H1 (cell line): ENCODE measurements around the gene CDK5RAP2. TPM values are rescaled to one million over a fixed set of nuclear protein-coding genes. Genes with fewer than 3 reads are reported as not detected.

Source experiments
- RBBP5 ChIP-seq: IDR thresholded peaks from 2 replicates; pipeline ENCODE4 v1.7.1; 2012; ENCODE audit warnings: low read depth, mild to moderate bottlenecking, inconsistent platforms, low read length, moderate library complexity, borderline replicate concordance
- polyA plus RNA-seq, 7 experiments: library from polyadenylated mRNA; depleted of rRNA in 3 of 7; stranded (reverse) in 5 of 7; unstranded in 2 of 7; fragments of >200 nt in 5 of 7; fragments of 200-250 nt in 2 of 7; gene quantifications; 1 replicate in 5 of 7; 2 replicates in 1 of 7; 4 replicates in 1 of 7; pipeline versions ENCODE4 v1.2.1 to v1.2.3, GENCODE V29; 2011 to 2013; ENCODE audit warnings: missing spikeins in 2 of 7, mixed read lengths in 2 of 7
- total RNA-seq: library from RNA; stranded (reverse); fragmentation: NEBNext Ultra II Directional; extraction: Animal tissue kit (Norgen Biotek cat#: 25700); gene quantifications from 2 replicates; pipeline ENCODE4 v1.2.1, GENCODE V29; 2021

Gene CDK5RAP2
- total and polyA plus RNA-seq, 2 of the 8 experiments (the other 6 are each of a cell fraction or from before 2014, with no cell fraction given), result 19.8 to 49.4 TPM

DNA sequence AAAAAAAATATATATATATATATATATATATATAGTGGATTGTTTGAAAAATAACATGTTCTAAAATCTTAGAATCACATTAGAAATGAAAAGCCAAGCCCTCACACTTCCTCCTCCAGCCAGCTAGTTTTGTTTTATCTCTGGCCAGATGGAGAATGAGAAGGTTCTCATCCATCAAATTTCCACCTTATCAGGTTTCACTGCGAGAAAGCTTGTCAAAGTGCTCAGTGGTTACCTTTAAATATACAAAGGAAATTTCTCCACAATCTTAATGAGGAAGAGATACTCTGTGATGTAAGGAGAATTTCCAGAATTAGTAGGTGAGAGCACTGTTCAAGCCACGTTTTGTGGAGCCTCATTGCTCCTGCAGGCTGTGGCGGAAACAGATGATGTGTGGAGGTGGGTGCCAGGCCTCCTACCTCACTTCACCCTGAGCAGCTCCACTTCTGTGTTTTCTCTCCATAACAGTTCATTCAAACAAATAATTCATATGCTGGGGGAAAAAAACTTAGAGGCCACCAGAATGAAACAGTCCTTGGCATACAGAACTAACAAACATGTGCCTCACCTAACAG is 71.9 kb downstream of the CDK5RAP2 start (continued):
- TF ChIP-seq RBBP5, result no peak
- TF ChIP-seq, all 59 proteins: peak for 0
